ENCODE measurements around the gene ACAN. TPM values are rescaled to one million over a fixed set of nuclear protein-coding genes. Genes with fewer than 3 reads are reported as not detected.

Gene ACAN
- polyA plus RNA-seq, 10 donors, result 2.5 to 23.0 (median 8.3) TPM

GRCh38 chr15:88876573-88876972 lies 73.3 kb downstream of the ACAN start:
- DNase-seq, result no peak

DNA sequence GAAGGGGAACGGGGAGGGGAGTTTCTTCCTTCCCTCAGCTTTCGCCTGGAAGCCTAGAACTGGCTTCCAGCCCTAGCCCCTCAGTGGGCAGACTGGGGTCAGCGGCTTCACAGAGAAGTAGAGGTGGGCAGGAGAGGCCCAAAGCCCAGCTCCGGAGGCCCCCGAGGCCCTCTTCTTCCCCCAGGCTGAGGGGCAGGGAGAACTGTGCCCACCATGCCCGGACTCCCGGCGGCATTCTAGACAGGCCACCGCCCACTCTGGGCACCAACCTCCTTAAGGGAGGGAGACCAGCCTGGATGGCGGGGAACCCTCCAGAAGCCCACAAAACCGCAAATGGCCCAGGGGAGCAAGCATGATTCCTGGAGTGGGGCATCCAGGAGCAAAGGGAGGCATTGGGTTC lies 74.2 kb downstream of the ACAN start:
- no peak for DNase-seq

- DNase-seq, result no peak
These were observed 74.7 kb downstream of the ACAN start for GRCh38 chr15:88877906-88878305.

- DNase-seq, result peak in 1 of 3 donors; percentile 21
These were observed 75.5 kb downstream of the ACAN start for GRCh38 chr15:88878720-88879184.

GRCh38 chr15:88880944-88881740 lies 77.9 kb downstream of the ACAN start:
- no peak for DNase-seq

GRCh38 chr15:88881775-88882174 lies 78.5 kb downstream of the ACAN start:
- DNase-seq, result no peak

GRCh38 chr15:88882785-88883184 lies 79.5 kb downstream of the ACAN start:
- no peak for DNase-seq

DNA sequence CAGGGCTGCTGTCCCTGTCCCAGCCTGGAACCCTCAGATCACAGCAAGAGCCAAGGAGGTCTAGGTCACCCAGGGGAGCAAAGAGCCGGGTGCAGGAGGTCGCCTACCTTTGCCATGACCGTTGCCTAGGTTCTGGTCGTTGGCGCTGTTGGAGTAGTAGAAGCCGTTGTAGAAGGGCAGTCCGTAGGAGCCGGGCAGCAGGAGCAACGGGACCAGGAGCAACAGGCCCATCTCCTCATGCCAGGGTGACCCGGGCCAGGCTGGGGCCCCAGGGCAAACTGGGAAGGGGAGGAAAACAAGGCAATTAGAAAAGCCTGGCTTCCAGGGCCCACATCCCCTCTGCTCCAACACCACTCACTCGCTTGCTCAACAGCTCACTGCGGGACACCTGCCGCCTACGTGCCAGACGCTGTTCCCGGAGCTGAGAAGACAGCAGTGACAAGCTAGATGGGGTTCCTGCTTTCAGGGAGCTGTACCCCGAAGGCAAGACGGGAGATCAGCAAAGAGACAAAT lies 83.9 kb downstream of the ACAN start:
- DNase-seq, result no peak

- no peak for DNase-seq
These were observed 85.5 kb downstream of the ACAN start for GRCh38 chr15:88888719-88889118.

GRCh38 chr15:88890495-88890894 lies 87.3 kb downstream of the ACAN start:
- DNase-seq, result no peak

GRCh38 chr15:88891540-88892254 lies 88.5 kb downstream of the ACAN start:
- DNase-seq, result no peak

DNA sequence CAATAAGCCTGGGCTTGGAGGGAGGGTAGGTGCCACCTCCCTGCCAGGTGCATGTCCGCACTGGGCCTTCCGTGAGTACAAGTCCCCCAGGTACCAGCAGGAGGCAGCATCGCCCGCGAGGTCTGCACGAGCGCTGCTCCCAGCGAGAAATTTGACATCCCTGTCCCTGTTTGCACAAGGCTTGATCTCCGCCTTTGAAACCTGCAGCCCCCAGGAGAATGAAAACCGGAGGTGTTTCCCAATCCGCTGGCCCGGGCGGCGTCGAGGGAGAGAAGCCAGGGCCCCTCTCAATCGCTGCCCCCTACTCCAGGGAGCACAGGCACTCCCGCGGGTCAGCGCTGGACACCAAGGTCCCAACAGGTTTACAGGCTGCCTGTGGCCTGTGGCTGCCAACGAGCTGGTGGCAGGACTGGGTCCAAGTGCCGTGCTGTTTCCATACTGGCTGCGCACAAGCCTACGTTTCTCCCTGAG lies 91.1 kb downstream of the ACAN start:
- DNase-seq, result peak in 1 of 3 donors; percentile 59

GRCh38 chr15:88894819-88895767 lies 91.9 kb downstream of the ACAN start, which contains the start of gene HAPLN3:
Gene HAPLN3 (minus strand): TSS chr15:88895544. CDS start chr15:88887298, 8,246 bp downstream.
- peak in 1 of 3 donors; percentile 54 for DNase-seq

- DNase-seq, result no peak
These were observed 93.2 kb downstream of the ACAN start for GRCh38 chr15:88896333-88897033.

DNA sequence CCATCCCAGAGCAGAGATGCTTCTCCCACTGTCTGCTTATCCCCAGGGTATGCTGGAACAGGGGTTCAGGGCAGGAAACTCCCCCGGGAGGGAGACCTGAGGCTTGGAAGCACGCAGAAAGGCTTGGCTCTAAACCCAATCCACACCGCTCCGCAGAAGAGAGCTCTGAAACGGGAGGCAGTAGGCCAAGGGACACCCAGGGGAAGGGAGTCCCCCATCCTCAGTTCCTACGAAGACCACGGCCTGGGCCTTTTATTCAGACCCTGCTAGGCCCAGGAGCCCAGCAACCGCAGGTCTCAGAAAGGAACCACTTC lies 93.9 kb downstream of the ACAN start:
- DNase-seq, result no peak

DNA sequence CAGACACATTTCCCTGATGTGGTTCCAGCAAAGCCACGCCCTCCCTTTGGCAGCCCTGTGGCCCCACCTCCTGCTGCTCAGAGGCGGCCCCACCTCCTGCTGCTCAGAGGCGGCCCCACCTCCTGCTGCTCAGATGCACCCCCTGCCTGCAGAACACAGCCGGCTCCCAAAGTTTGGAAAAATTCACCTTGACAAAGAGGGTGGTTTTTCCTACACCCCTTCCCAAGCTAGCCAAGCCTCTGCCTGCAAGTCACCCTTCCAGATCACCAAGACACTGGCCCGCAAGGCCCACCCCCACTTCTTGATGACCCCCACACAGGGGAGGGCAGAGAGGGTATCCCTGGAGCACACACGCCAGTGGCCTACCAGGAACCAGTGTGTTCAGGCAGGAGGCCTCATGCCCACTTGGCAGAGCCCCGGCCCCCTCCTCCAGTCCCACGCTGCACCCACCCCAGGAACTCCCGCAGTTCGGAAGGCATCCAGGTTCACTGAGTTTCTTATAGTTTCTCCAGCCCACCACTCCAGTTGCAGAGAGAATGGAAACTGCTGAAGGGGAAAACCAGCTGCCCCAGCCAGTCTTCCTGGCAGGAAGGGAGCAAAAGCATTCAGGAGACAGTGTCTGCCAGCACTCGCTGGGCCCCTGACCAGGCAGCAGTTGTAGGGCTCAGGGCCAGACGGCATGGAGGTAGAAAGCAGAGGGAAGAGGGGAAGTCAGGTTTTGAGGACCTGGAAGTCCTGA lies 94.4 kb downstream of the ACAN start:
- peak; percentile 74 to 96 (median 89) for DNase-seq

DNA sequence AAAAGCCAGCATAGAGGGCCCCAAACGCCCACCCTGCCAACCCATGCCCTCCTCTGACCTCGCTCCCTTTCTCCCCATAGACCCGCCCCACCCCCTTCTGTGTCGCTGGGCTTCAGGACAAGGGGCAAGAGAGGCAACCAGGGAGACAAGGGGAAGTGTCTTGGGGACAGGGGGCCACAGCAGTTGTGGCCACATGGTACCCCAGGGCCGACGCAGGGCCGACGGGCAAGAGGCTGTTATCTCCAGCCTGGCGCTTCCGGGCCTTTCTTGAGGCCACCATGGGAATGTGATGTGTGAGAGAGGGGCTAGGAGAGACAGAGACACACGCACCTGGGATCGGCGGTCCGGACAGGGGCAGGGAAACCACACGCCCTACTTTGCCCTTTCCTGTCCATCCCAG lies 95.5 kb downstream of the ACAN start:
- DNase-seq, result no peak

- DNase-seq, result no peak
These were observed 96.0 kb downstream of the ACAN start for GRCh38 chr15:88899251-88899650.

DNA sequence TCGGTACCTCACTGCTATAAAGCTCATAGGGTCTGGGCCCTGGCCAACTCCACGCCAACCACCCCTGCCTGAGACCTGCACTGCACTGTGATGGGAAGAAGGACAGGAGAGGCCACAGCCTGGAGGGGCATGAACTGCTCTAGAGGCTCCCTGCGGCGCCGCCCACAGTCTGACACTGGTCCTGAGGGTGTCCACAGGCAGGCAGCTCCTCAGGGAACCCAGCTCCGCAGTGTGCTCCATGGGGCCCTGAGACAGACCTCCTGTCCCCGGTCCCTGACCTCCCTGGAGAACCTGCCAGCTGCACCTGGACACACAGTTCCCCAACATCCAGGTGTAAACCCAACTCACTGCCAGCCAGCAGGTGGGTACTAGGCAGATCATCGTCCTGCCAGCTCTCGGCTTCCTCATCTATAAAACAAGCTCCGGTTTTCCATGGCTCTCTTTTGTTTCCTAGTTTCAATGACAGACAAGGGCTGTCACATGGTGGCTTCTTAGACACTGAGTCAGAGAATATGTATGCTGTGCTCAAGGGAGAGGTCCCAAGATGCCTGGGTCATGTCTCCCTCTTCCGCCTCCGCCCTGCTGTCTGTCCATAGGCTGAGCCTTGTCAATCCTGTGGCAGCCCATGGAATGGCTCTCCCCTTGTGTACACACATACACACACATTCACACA lies 97.2 kb downstream of the ACAN start:
- DNase-seq, result no peak

- no peak for DNase-seq
These were observed 97.8 kb downstream of the ACAN start for GRCh38 chr15:88900982-88901418.

All from muscle of back (tissue), 11 donors.